Measurements from ENCODE around the gene ITGB5.

GRCh38 chr3:124815781-124816180 is 71.4 kb downstream of the ITGB5 start:
- TF ChIP-seq EZH2 (IDR thresholded peaks at IDR 0.05; ENCODE audit: insufficient read depth, poor library complexity, severe bottlenecking), result no peak
- no peak for TF ChIP-seq EZH2phosphoT487 (IDR thresholded peaks at IDR 0.05; ENCODE audit: insufficient read depth, low read depth)
